ENCODE results near the gene ANXA2R. TPM values are rescaled to one million over a fixed set of nuclear protein-coding genes. Genes with fewer than 3 reads are reported as not detected.

Gene ANXA2R
- polyA plus RNA-seq, 1 of the 3 experiments (the other 2 are of a cell fraction), result 1.9 TPM

GRCh38 chr5:43066799-43067741 lies 27.0 kb upstream of the ANXA2R start (continued):
- TF ChIP-seq RAD21 (IDR thresholded peaks at IDR 0.05; ENCODE audit: low read length) (no peak), GATA2 (CRISPR knock-in tag; IDR thresholded peaks at IDR 0.05) (no peak), NFIC (IDR thresholded peaks at IDR 0.05; ENCODE audit: borderline replicate concordance) (peak; percentile 40; the same call in 1 of the 2 replicates), REST (IDR thresholded peaks at IDR 0.05; ENCODE audit: low read depth, low read length) (no peak), MXI1 (IDR thresholded peaks at IDR 0.05; ENCODE audit: low read depth, low read length) (no peak), USF2 (IDR thresholded peaks at IDR 0.05; ENCODE audit: borderline replicate concordance, low read depth, low read length) (no peak)

GRCh38 chr5:43065948-43066798 lies 26.1 kb upstream of the ANXA2R start:
- CTCF ChIA-PET, result interaction anchor here (1.0 to 3.2 kb wide), 3 partner anchors 25 to 47 kb away, joined by 4 to 14 read pairs (median 6); no protein-coding TSS in a partner anchor
- 2% methylated on average over 27 of the region's 75 CpGs for WGBS (ENCODE audit: low lambda C conversion rate)
- Histone ChIP-seq H3K79me2 (ENCODE audit: insufficient read depth) (peaks cover 65% of the 10 kb centered on the region), H3K9me2 (no peaks in the 10 kb centered on the region), H4K20me1 (ENCODE audit: insufficient read depth) (no peaks in the 10 kb centered on the region), H3F3A (replicated peaks; ENCODE audit: insufficient read depth) (peaks cover 15% of the 10 kb centered on the region), H3K27ac (ENCODE audit: low read depth in 2 of 2, low read length in 1 of 2) (peak overlapping the region; percentile 90 to 97), H3K4me1 (ENCODE audit: control insufficient read depth in 1 of 2, insufficient read depth in 2 of 2, low read depth in 1 of 2, low read length in 1 of 2) (peaks cover 11 to 13% of the 10 kb centered on the region in 2 experiments; a peak in 3 of 4 replicates), H3K9ac (peak overlapping the region; percentile 84), H3K9me3 (no peaks in the 10 kb centered on the region), H2AFZ (ENCODE audit: low read depth) (peak overlapping the region; percentile 68), H3K36me3 (replicated peaks in 1 of 2; ENCODE audit: control insufficient read depth in 1 of 2, insufficient read depth in 2 of 2, low read length in 1 of 2) (peaks cover 8 to 15% of the 10 kb centered on the region in 2 experiments), H3K4me3 (ENCODE audit: low read depth in 2 of 2, low read length in 1 of 2) (peak overlapping the region; percentile 80 to 84), H3K27me3 (ENCODE audit: insufficient read depth) (no peaks in the 10 kb centered on the region), H3K4me2 (peak overlapping the region; percentile 91)
- POLR2A ChIA-PET, result interaction anchor here (3.5 kb wide), 1 partner anchor 55 kb away, joined by 17 read pairs; the partner anchor contains the start of gene ZNF131
- peak; percentile 75 for DNase-seq
- no peak for TF ChIP-seq SIN3A (IDR thresholded peaks at IDR 0.05; ENCODE audit: borderline replicate concordance, low read depth, low read length)
- 0 out of 2 replicates have a peak, but pooled peaks have one; percentile 48 for TF ChIP-seq MAX (IDR thresholded peaks at IDR 0.05; ENCODE audit: low read depth)
- TF ChIP-seq, protein P1, sequence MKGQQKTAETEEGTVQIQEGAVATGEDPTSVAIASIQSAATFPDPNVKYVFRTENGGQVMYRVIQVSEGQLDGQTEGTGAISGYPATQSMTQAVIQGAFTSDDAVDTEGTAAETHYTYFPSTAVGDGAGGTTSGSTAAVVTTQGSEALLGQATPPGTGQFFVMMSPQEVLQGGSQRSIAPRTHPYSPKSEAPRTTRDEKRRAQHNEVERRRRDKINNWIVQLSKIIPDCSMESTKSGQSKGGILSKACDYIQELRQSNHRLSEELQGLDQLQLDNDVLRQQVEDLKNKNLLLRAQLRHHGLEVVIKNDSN (IDR thresholded peaks at IDR 0.05; ENCODE audit: borderline replicate concordance, low read depth), result no peak
- TF ChIP-seq FOXM1 (IDR thresholded peaks at IDR 0.05; ENCODE audit: low read depth), result no peak
- peak; percentile 88 for TF ChIP-seq YY1 (IDR thresholded peaks at IDR 0.05; ENCODE audit: low read depth)
- TF ChIP-seq GABPA (IDR thresholded peaks at IDR 0.05; ENCODE audit: low read depth), result no peak
- TF ChIP-seq EP300 (IDR thresholded peaks at IDR 0.05; ENCODE audit: borderline replicate concordance in 1 of 2, low read depth in 1 of 2, low read length in 1 of 2), result no peak
- peak; percentile 53 for TF ChIP-seq MXI1 (IDR thresholded peaks at IDR 0.05; ENCODE audit: low read depth, low read length)
- TF ChIP-seq FOXJ3 (CRISPR knock-in tag; IDR thresholded peaks at IDR 0.05), result no peak
- no peak for TF ChIP-seq FOSL2 (IDR thresholded peaks at IDR 0.05; ENCODE audit: borderline replicate concordance, low read depth)
- TF ChIP-seq TAF1 (IDR thresholded peaks at IDR 0.05; ENCODE audit: borderline replicate concordance, low read depth, low read length), result peak; percentile 44
- no peak for TF ChIP-seq GATA2 (CRISPR knock-in tag; IDR thresholded peaks at IDR 0.05)
- no peak for TF ChIP-seq RCOR1 (IDR thresholded peaks at IDR 0.05; ENCODE audit: low read length)
- TF ChIP-seq ELF1 (IDR thresholded peaks at IDR 0.05), result no peak
